ENCODE measurements around the gene THOC1.

DNA sequence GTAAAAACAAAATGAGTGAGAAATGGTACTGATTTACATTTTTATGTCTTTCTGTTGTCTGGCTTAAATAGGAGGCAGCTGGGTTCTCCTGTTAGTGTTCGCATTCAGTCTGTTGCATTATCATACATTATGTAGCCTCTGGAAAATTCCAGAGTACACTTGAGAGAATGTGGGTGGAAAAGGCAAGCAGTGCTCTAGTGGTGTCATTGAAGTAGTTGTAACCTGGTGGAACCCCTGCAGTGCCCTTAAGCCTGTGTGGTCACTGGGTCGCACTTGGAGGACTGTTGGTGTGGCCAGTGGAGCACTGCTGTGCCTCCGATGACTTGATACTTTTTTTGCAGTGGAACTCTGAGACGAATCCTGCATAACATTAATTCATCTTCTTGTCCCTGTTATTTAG lies 57.1 kb downstream of the THOC1 start:
- TF ChIP-seq, protein P1, sequence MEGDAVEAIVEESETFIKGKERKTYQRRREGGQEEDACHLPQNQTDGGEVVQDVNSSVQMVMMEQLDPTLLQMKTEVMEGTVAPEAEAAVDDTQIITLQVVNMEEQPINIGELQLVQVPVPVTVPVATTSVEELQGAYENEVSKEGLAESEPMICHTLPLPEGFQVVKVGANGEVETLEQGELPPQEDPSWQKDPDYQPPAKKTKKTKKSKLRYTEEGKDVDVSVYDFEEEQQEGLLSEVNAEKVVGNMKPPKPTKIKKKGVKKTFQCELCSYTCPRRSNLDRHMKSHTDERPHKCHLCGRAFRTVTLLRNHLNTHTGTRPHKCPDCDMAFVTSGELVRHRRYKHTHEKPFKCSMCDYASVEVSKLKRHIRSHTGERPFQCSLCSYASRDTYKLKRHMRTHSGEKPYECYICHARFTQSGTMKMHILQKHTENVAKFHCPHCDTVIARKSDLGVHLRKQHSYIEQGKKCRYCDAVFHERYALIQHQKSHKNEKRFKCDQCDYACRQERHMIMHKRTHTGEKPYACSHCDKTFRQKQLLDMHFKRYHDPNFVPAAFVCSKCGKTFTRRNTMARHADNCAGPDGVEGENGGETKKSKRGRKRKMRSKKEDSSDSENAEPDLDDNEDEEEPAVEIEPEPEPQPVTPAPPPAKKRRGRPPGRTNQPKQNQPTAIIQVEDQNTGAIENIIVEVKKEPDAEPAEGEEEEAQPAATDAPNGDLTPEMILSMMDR (IDR thresholded peaks at IDR 0.05): no peak
- no peak for TF ChIP-seq EZH2 (IDR thresholded peaks at IDR 0.05; ENCODE audit: borderline replicate concordance, insufficient read depth, low read depth, low read length, poor library complexity, severe bottlenecking)
